ENCODE results near the gene DGCR2.

DGCR2 gene

DNA sequence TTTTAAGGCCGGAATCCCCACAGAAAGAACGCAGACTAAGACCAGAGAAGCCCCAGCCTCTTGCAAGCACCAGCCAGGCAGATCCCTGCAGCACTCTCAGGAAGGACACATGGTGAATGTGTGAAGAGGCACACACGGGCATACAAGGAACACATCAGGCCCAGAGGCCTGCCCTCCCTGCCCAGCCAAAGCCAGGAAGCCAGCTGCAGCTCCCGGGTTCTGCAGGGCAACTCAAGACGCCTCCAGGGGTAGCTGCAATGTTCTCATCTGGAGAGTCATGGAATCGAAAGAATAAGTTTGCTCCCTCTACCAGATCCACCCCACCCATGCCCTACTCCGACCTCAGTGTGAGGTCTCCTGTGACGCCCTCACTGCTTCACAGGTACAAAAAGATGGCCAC, 2.3 kb downstream of the DGCR2 start:
- Histone ChIP-seq H3K4me1 (peaks cover 63 to 76% (median 69%) of the 10 kb centered on the region in 10 experiments), H4K20me1 (peaks cover 64 to 71% (median 68%) of the 10 kb centered on the region in 11 experiments), H3K27ac (peak overlapping the region in 7 of 11 experiments; percentile 11 to 93 (median 25); a peak in 7 of 22 replicates), H3K4me2 (peak overlapping the region; percentile 90 to 99 (median 95)), H3K9me3 (replicated peaks in 1 of 11) (no peaks in the 10 kb centered on the region), H3K9ac (peak overlapping the region; percentile 81 to 96 (median 93); a peak in 16 of 22 replicates), H3K4me3 (peak overlapping the region in 8 of 10 experiments; percentile 76 to 90 (median 90); a peak in 14 of 20 replicates), H3K27me3 (no peaks in the 10 kb centered on the region), H3K36me3 (peaks cover 3 to 55% (median 25%) of the 10 kb centered on the region in 11 experiments; a peak in 17 of 22 replicates)
- TF ChIP-seq Cebpa-rat (IDR thresholded peaks at IDR 0.05), result no peak

DNA sequence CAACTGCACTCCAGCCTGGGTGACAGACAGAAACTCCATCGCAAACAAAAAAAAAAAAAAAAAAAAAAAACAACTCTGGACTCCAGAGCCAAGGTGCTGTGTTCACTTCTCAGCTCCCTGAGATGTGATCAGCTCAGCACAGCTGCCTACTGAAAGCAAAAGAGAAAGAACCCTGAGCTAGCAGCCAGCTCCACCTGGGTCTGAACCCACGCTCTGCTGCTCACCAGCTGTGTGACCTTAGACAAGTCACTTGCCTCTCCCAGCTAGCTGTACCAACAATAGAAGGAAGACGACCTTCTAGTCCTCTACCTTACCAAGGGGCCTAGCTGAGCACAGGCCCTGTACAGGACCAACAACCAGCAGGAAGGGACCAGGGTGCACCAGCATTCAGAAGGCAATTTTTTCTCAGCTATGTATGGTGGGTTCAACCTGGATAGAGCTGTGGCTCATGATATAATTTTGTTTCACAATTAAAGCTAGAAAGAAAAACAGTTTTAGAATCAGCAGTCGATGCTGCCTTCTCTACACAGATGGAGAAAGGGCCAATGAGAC, 3.8 kb downstream of the DGCR2 start:
- Histone ChIP-seq H3K36me3 (peaks cover 3 to 69% (median 34%) of the 10 kb centered on the region in 11 experiments; a peak in 18 of 22 replicates), H4K20me1 (peaks cover 73 to 84% (median 79%) of the 10 kb centered on the region in 11 experiments), H3K4me3 (0 out of 20 replicates have a peak overlapping the region, but pooled peaks of 1 of the 10 experiments have one; percentile 10), H3K27me3 (no peaks in the 10 kb centered on the region), H3K4me1 (peaks cover 63 to 77% (median 69%) of the 10 kb centered on the region in 10 experiments), H3K4me2 (peak overlapping the region; percentile 90 to 99 (median 95)), H3K9ac (peak overlapping the region in 9 of 11 experiments; percentile 4 to 95 (median 33); a peak in 11 of 22 replicates), H3K27ac (peak overlapping the region in 4 of 11 experiments; percentile 4 to 93 (median 34); a peak in 6 of 22 replicates), H3K9me3 (replicated peaks in 1 of 11) (no peaks in the 10 kb centered on the region)
- no peak for TF ChIP-seq Cebpa-rat (IDR thresholded peaks at IDR 0.05)

DNA sequence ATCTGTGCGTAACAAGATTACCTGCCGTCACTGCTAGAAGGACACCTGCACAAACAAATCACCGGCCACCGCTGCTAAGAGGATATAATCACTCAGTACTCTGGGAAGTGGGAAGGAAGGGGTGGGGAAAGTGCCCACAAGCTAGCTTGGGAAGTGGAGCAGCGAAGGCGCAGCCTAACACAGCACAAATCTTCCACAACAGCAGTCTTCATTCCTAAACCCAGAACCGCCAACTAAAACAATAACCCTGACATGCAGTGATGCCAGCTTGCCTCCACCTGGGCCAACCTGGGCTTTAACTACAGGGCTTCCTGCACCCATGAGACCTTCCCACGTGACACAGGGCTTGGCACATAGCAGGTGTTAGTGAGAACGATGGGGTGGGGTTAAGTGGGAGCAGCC, 5.1 kb downstream of the DGCR2 start:
- TF ChIP-seq Cebpa-rat (IDR thresholded peaks at IDR 0.05), result no peak
- Histone ChIP-seq H3K4me1 (peaks cover 56 to 83% (median 68%) of the 10 kb centered on the region in 10 experiments), H3K4me3 (no peak overlapping the region), H4K20me1 (peaks cover 73 to 97% (median 84%) of the 10 kb centered on the region in 11 experiments), H3K36me3 (peaks cover 3 to 80% (median 41%) of the 10 kb centered on the region in 11 experiments; a peak in 19 of 22 replicates), H3K27me3 (no peaks in the 10 kb centered on the region), H3K9me3 (replicated peaks in 1 of 11) (no peaks in the 10 kb centered on the region), H3K9ac (no peak overlapping the region), H3K27ac (no peak overlapping the region), H3K4me2 (peak overlapping the region; percentile 28 to 99 (median 90); a peak in 21 of 22 replicates)

DNA sequence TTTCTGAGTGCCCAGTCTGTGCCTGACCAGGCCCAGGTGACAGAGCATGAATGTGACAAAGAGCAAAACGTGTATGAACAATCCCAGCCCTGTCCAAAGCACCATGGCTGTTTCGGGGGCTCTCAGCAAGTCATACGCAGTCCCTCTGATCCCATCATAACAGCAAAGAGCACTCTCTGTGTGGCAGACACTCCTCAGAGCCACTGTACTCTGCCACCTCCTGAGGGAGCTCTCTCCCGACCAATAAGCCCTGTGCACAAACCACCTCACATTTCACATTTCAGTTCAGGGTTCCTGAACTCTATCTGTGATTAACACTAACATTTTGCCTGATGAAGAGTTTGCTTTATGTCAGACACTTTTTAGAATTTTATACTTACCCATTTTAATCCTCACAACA, 6.6 kb downstream of the DGCR2 start:
- H4K20me1 ChIP-seq, result peaks cover 63 to 98% (median 81%) of the 10 kb centered on the region in 11 experiments
- no peak overlapping the region; a peak in 1 of 22 replicates for H3K9ac ChIP-seq
- peaks cover 3 to 79% (median 41%) of the 10 kb centered on the region in 11 experiments; a peak in 19 of 22 replicates for H3K36me3 ChIP-seq
- H3K27me3 ChIP-seq, result no peaks in the 10 kb centered on the region
- H3K4me1 ChIP-seq, result peaks cover 59 to 93% (median 76%) of the 10 kb centered on the region in 10 experiments
- peak overlapping the region in 7 of 11 experiments; percentile 41 to 99 (median 93); a peak in 8 of 22 replicates for H3K4me2 ChIP-seq
- no peak for TF ChIP-seq Cebpa-rat (IDR thresholded peaks at IDR 0.05)
- no peak overlapping the region for H3K4me3 ChIP-seq
- peak overlapping the region in 4 of 11 experiments; percentile 0 to 28 (median 22); a peak in 3 of 22 replicates for H3K27ac ChIP-seq
- H3K9me3 ChIP-seq (replicated peaks in 1 of 11), result no peaks in the 10 kb centered on the region

DNA sequence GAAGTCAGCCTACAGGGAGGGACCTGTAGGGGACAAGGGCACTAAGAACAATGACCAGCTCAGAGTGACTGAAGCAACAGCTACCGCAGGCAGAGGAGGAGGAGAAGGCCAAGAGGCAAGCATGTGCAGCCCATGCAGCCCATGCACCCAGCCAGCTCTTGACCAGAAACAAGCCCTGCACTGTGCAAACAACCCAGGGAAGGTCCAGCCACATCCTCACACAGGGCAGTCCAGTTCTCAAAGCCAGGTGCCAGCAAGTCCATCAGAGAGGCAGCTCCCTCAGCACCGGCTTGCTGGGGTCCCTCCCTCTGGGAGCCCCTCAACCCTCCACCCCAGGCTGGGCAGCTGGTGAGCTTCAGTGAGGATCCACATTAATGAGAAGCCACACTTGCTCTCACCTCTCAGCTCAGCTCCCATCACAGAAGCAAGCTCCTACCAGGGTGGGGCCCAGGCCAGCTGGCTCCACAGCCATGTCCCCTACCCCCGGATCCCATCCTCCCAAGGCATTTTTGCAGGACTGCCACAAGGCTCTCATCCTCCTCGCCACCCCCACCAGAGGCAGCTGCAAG, 7.1 kb downstream of the DGCR2 start:
- Histone ChIP-seq H3K36me3 (peaks cover 3 to 73% (median 41%) of the 10 kb centered on the region in 11 experiments; a peak in 19 of 22 replicates), H3K4me3 (no peak overlapping the region), H3K27ac (peak overlapping the region in 5 of 11 experiments; percentile 6 to 24 (median 22); a peak in 6 of 22 replicates), H3K27me3 (no peaks in the 10 kb centered on the region), H3K4me1 (peaks cover 59 to 93% (median 76%) of the 10 kb centered on the region in 10 experiments), H3K9me3 (replicated peaks in 1 of 11) (no peaks in the 10 kb centered on the region), H3K4me2 (peak overlapping the region in 3 of 11 experiments; percentile 8 to 22 (median 15); a peak in 2 of 22 replicates), H4K20me1 (peaks cover 57 to 98% (median 81%) of the 10 kb centered on the region in 11 experiments), H3K9ac (no peak overlapping the region; a peak in 2 of 22 replicates)
- no peak for TF ChIP-seq Cebpa-rat (IDR thresholded peaks at IDR 0.05)

DNA sequence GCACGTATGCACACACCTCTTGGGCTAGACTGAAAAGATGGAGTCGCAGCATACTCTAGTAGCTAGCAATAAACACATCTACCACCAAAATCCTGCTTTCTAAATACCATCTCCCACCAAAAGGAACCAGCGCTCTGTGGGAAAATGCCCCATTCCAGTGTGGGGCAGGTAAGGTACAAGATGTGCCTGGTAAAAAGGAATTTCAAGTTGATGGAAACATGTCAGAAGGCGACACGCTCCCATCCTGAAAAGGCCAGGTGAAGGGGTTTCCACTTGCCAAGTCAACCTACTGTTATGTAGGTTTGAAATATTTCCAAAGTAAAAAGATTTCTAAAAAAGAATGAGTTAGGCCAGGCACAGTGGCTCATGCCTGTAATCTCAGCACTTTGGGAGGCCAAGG, 8.8 kb downstream of the DGCR2 start:
- peaks cover 41 to 95% (median 75%) of the 10 kb centered on the region in 11 experiments for H4K20me1 ChIP-seq
- TF ChIP-seq Cebpa-rat (IDR thresholded peaks at IDR 0.05), result no peak
- H3K27me3 ChIP-seq, result no peaks in the 10 kb centered on the region
- H3K4me3 ChIP-seq, result no peak overlapping the region
- peaks cover 3 to 67% (median 39%) of the 10 kb centered on the region in 11 experiments; a peak in 19 of 22 replicates for H3K36me3 ChIP-seq
- peak overlapping the region in 1 of 11 experiments; percentile 8; a peak in 1 of 22 replicates for H3K27ac ChIP-seq
- H3K4me2 ChIP-seq, result no peak overlapping the region
- H3K9ac ChIP-seq, result no peak overlapping the region
- H3K4me1 ChIP-seq, result peaks cover 59 to 93% (median 76%) of the 10 kb centered on the region in 10 experiments
- H3K9me3 ChIP-seq (replicated peaks in 1 of 11), result no peaks in the 10 kb centered on the region

DNA sequence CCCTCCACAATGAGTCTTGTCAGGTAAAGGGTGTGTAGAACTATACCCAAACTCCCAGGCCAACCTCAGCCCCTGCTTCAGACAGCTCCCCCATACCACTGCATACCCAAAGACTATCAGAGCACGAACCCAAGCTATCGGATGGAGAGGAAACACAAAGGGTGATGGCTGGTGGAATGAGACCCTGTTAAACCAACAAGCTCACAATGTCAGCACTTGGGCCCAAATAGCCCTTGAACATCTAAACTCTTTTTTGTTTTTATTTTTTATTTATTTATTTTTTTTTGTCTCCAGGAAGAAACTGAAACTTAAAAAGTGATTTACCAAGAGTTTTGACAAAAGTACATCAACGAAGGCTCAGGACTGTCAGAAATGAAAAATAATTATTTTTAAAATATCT, 10.6 kb downstream of the DGCR2 start:
- Histone ChIP-seq H3K27me3 (no peaks in the 10 kb centered on the region), H3K4me3 (0 out of 20 replicates have a peak overlapping the region, but pooled peaks of 1 of the 10 experiments have one; percentile 4), H3K9me3 (replicated peaks in 1 of 11) (no peaks in the 10 kb centered on the region), H3K9ac (peak overlapping the region in 6 of 11 experiments; percentile 4 to 80 (median 50); a peak in 8 of 22 replicates), H3K27ac (peak overlapping the region in 9 of 11 experiments; percentile 80 to 91 (median 89); a peak in 18 of 22 replicates), H3K4me2 (peak overlapping the region; percentile 15 to 94 (median 80); a peak in 16 of 22 replicates), H4K20me1 (peaks cover 28 to 95% (median 68%) of the 10 kb centered on the region in 11 experiments), H3K36me3 (peaks cover 5 to 69% (median 31%) of the 10 kb centered on the region in 11 experiments; a peak in 21 of 22 replicates), H3K4me1 (peaks cover 58 to 93% (median 76%) of the 10 kb centered on the region in 10 experiments)
- no peak for TF ChIP-seq Cebpa-rat (IDR thresholded peaks at IDR 0.05)

DNA sequence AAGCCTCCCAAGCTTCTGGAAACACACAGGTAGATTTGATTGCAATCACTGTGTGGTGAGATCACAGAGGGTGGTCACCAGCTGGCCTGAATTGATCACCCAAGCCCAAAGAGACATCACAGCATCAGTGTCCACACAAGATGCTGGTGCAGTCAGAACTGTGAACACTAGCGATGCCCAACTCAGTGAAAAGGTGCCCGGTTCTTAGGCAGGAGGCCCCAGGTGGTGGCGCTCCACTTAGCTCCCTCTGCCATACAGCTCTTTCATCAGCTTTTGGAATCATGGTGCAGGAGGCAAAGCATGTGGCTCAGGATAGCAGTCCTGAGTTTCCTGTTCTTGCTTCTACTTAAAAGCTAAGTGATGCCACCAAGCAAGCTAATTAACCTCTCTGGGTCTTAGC, 11.1 kb downstream of the DGCR2 start:
- Histone ChIP-seq H4K20me1 (peaks cover 28 to 95% (median 68%) of the 10 kb centered on the region in 11 experiments), H3K4me2 (peak overlapping the region; percentile 15 to 94 (median 80); a peak in 18 of 22 replicates)

More for the DNA sequence above, 11.1 kb downstream of the DGCR2 start:
- Histone ChIP-seq H3K4me3 (0 out of 20 replicates have a peak overlapping the region, but pooled peaks of 1 of the 10 experiments have one; percentile 4), H3K4me1 (peaks cover 58 to 93% (median 76%) of the 10 kb centered on the region in 10 experiments), H3K27ac (peak overlapping the region in 9 of 11 experiments; percentile 80 to 91 (median 89); a peak in 18 of 22 replicates), H3K9ac (peak overlapping the region in 8 of 11 experiments; percentile 4 to 80 (median 32); a peak in 11 of 22 replicates), H3K36me3 (peaks cover 5 to 68% (median 30%) of the 10 kb centered on the region in 11 experiments; a peak in 21 of 22 replicates), H3K9me3 (replicated peaks in 1 of 11) (no peaks in the 10 kb centered on the region), H3K27me3 (no peaks in the 10 kb centered on the region)
- no peak for TF ChIP-seq Cebpa-rat (IDR thresholded peaks at IDR 0.05)

Measured in BLaER1 treated with 17β-estradiol and CSF1 and Interleukin-3, amounts not matched to agents 10 nM and 100 nM (cell line).